DND-41 (cell line): ENCODE measurements around the gene ATF1.

Source experiments
- ATAC-seq: fragments of 200-7000 bp; cut with Tn5 transposase; 3 replicates; pipeline ENCODE4 v1.9.1; 2021; ENCODE audit warnings: low read depth; ENCODE audit not compliant: insufficient read depth
- DNase-seq: peaks from one replicate; pipeline ENCODE4 v3.0.0-alpha.2; 2020
- H2AFZ ChIP-seq: 2 replicates; pipeline ENCODE4 v1.6.0; 2012; ENCODE audit warnings: low read depth, low read length
- H3K27ac ChIP-seq: 2 replicates; pipeline ENCODE4 v1.5.1; 2012; ENCODE audit warnings: low read length, inconsistent platforms
- H3K27me3 ChIP-seq: fragments of 200-600 bp; sonication (generic); 2 replicates; pipeline ENCODE4 v1.6.0; 2012; ENCODE audit warnings: low read length, mild to moderate bottlenecking, inconsistent platforms; ENCODE audit not compliant: insufficient read depth, poor library complexity
- H3K36me3 ChIP-seq: 2 replicates; pipeline ENCODE4 v1.5.1; 2012; ENCODE audit warnings: low read length, inconsistent platforms; ENCODE audit not compliant: insufficient read depth
- H3K4me1 ChIP-seq: 2 replicates; pipeline ENCODE4 v1.5.1; 2012; ENCODE audit warnings: mild to moderate bottlenecking, low read length; ENCODE audit not compliant: insufficient read depth
- H3K4me2 ChIP-seq: 2 replicates; pipeline ENCODE4 v1.6.0; 2012; ENCODE audit warnings: mild to moderate bottlenecking, moderate library complexity, low read length, inconsistent platforms; ENCODE audit not compliant: insufficient read depth
- H3K4me3 ChIP-seq, 2 experiments: fragments of 200-600 bp in 1 of 2; shearing (Covaris generic) in 1 of 2; 2 replicates each; pipeline ENCODE4 v1.5.1; 2012 to 2016; ENCODE audit warnings: inconsistent platforms in 2 of 2, low read length in 2 of 2, mild to moderate bottlenecking in 2 of 2, low read depth in 1 of 2, moderate library complexity in 1 of 2
- H3K79me2 ChIP-seq: 2 replicates; pipeline ENCODE4 v1.6.0; 2012; ENCODE audit warnings: low read length, inconsistent platforms; ENCODE audit not compliant: insufficient read depth
- H3K9ac ChIP-seq: 2 replicates; pipeline ENCODE4 v1.6.0; 2012; ENCODE audit warnings: low read depth, mild to moderate bottlenecking, inconsistent platforms, low read length, moderate library complexity
- H3K9me3 ChIP-seq: 2 replicates; pipeline ENCODE4 v1.5.1; 2012; ENCODE audit warnings: low read length, moderate library complexity, mild to moderate bottlenecking, inconsistent platforms; ENCODE audit not compliant: insufficient read depth, severe bottlenecking
- H4K20me1 ChIP-seq: 2 replicates; pipeline ENCODE4 v1.6.0; 2012; ENCODE audit warnings: low read length; ENCODE audit not compliant: insufficient read depth
- EZH2 ChIP-seq: IDR thresholded peaks from 3 replicates; pipeline ENCODE4 v1.6.1; 2012; ENCODE audit warnings: borderline replicate concordance, low read depth, mild to moderate bottlenecking, moderate library complexity, low read length, inconsistent platforms; ENCODE audit not compliant: severe bottlenecking
- TF ChIP-seq, protein P1 (sequence below): IDR thresholded peaks from 2 replicates; pipeline ENCODE4 v1.5.1; 2012; ENCODE audit warnings: borderline replicate concordance, low read length, moderate library complexity, mild to moderate bottlenecking; ENCODE audit not compliant: poor library complexity, severe bottlenecking; ENCODE audit errors: extremely low read depth

Gene ATF1

DNA sequence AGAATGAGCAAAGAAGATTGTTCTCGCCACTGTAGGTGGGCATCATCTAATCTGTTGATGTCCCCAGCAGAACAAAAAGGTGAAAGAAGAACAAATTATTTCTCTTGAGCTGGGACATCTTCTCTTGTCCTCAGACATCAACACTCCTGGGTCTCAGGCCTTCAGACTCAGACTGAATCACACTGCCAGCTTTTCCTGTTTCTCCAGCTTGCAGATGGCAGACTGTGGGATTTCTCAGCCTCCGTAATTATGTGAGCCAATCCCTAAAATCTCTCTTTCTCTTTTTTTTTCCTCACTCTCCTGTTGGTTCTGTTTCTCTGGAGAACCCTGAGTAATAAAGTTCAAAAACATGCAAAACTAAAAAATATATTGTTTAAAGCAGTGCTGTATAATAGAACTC lies 75.1 kb downstream of the ATF1 start:
- Histone ChIP-seq H3K9me3 (peaks cover 15% of the 10 kb centered on the region), H3K4me1 (no peaks in the 10 kb centered on the region), H3K36me3 (no peaks in the 10 kb centered on the region), H3K27ac (no peak overlapping the region), H3K4me3 (no peak overlapping the region), H3K9ac (no peak overlapping the region), H3K4me2 (no peak overlapping the region), H3K79me2 (no peaks in the 10 kb centered on the region), H4K20me1 (no peaks in the 10 kb centered on the region), H3K27me3 (no peaks in the 10 kb centered on the region), H2AFZ (no peak overlapping the region)
- no peak for TF ChIP-seq EZH2
- TF ChIP-seq, protein P1, sequence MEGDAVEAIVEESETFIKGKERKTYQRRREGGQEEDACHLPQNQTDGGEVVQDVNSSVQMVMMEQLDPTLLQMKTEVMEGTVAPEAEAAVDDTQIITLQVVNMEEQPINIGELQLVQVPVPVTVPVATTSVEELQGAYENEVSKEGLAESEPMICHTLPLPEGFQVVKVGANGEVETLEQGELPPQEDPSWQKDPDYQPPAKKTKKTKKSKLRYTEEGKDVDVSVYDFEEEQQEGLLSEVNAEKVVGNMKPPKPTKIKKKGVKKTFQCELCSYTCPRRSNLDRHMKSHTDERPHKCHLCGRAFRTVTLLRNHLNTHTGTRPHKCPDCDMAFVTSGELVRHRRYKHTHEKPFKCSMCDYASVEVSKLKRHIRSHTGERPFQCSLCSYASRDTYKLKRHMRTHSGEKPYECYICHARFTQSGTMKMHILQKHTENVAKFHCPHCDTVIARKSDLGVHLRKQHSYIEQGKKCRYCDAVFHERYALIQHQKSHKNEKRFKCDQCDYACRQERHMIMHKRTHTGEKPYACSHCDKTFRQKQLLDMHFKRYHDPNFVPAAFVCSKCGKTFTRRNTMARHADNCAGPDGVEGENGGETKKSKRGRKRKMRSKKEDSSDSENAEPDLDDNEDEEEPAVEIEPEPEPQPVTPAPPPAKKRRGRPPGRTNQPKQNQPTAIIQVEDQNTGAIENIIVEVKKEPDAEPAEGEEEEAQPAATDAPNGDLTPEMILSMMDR: no peak
- no peak for DNase-seq
- ATAC-seq: no peak

DNA sequence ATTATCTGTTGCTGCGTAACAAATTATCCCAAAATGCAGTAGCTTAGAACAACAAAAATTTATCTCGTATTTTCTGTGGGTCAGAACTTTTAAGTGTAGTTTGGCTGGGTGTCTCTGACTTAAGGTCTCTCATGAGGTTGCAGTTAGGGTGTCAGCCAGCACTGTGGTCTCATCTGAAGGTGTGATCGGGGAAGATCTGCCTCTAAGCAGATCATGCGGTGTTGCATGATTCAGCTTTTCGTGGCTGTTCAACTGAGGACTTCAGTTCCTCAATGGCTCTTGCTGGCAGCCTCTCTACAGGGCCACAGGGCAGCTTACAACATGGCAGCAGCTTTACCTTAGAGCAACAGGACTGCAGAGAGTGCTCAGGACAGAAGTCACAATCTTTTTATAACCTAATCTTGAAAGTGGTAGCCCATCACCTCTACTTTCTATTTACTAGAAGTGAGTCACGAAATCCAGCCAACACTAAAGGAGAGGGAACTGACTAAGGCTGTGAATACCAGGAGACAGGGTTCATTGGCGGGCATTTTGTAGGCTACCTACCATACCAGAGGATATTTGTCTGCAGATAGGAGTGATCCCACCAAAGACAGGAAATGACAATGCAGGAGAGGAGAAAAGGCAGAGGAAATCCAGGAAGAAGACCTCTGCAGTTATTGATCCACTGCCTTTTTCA lies 77.0 kb downstream of the ATF1 start:
- Histone ChIP-seq H3K27ac (no peak overlapping the region), H3K4me2 (no peak overlapping the region), H3K36me3 (no peaks in the 10 kb centered on the region), H3K79me2 (no peaks in the 10 kb centered on the region), H3K9me3 (peaks cover 11% of the 10 kb centered on the region), H4K20me1 (no peaks in the 10 kb centered on the region), H3K27me3 (no peaks in the 10 kb centered on the region), H3K4me3 (no peak overlapping the region), H3K4me1 (no peaks in the 10 kb centered on the region), H3K9ac (no peak overlapping the region), H2AFZ (peak overlapping the region; percentile 8; the same call in 1 of the 2 replicates)
- no peak for TF ChIP-seq EZH2
- TF ChIP-seq, protein P1: no peak
- DNase-seq (no peak), ATAC-seq (no peak)

DNA sequence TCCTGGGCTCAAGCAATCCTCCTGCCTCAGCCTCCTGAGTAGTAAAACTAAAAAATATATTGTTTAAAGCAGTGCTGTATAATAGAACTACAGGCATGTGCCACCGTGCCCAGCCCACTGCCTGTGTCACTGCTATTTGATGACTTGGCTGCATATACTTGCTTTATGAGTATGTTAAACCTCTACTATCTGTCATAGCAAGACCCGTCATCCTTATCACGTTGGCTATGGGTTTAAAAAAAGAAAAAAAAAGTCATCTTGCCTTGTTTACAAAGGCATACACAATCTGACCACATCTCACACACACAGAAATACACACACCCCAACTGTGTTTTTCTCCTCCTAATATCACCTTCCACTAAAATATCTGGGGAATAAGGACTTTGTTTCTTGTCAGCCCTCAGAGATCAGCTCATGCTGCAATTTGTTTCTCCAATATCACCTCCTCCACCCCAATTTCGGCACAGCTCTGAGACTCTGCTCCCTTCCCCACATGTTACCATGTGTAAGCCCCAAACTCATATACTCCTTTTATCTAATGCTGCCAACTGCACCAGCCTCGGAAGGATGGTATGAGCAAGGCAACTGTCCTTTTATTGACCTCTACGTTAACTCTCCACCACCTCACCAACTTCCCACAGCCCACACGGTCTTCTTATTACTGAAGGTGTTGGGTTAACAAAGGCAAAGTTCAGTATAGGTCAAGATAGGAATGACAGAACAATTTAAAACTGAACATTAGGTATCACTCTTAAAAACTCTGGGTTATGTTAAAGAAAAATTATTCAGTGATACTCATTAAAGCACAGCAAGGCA lies 78.0 kb downstream of the ATF1 start:
- no peak for DNase-seq
- Histone ChIP-seq H3K4me3 (no peak overlapping the region), H4K20me1 (no peaks in the 10 kb centered on the region), H3K9me3 (peaks cover 11% of the 10 kb centered on the region), H3K27me3 (no peaks in the 10 kb centered on the region), H2AFZ (no peak overlapping the region), H3K4me2 (no peak overlapping the region), H3K9ac (no peak overlapping the region), H3K4me1 (no peaks in the 10 kb centered on the region), H3K27ac (no peak overlapping the region), H3K36me3 (no peaks in the 10 kb centered on the region), H3K79me2 (no peaks in the 10 kb centered on the region)
- no peak for TF ChIP-seq EZH2
- TF ChIP-seq, protein P1: no peak
- no peak for ATAC-seq
